NOMO-1 (cell line): ENCODE measurements around the gene TLX2.
"Not testable (repeated sequence)": the region's sequence is repeated elsewhere in the genome, so short reads cannot be mapped to it uniquely, and the experiment has no call there.

Source experiments
- DNase-seq, 2 experiments: peaks; one replicate each; lab custom pipeline; 2025; ENCODE audit not compliant: unreplicated experiment in 2 of 2; lab: John Stamatoyannopoulos, UW

TLX2 gene

DNA sequence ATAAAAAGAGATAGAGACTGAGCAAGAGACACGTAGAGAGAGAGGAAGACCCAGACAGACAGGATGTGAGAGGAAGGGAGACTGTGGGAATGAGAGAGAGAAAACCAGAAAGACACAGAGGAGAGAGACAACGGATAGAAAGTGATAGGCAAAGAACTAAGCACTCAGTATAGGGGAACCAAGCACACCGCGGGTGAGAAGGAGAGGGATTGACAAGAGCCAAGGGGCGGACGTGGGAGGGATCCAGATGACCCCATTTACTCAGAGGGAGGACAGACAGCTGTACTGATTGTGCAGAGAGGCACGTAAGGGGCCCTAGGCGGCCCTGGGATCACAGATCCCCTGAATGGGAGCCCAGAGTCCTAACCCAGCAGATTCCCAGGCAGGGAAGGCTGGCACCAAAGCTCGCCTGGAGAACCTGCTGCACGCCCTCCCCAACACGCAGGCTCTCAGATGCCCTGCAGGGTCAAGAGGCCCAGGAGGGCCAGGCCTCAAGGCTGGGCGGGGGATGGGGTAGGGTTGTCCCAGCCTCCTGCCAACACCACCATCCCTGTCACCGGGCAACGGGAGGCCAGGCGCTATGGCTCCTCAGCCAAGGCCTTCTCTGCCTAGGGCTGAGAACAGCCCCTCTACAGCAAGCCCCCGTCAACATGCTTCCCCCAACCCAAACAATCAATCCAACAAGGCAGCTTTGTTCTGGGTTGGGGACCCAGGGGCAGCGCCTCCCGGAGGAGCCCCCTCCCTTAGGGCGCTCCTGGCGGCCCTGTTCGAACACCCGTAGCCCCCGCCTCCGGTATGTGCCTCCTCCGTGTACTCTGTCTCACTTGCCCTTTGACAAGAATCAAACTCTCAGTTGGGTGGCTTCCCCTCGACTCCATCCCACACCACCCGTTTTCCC lies 38.9 kb downstream of the TLX2 start:
- no peak for DNase-seq

DNA sequence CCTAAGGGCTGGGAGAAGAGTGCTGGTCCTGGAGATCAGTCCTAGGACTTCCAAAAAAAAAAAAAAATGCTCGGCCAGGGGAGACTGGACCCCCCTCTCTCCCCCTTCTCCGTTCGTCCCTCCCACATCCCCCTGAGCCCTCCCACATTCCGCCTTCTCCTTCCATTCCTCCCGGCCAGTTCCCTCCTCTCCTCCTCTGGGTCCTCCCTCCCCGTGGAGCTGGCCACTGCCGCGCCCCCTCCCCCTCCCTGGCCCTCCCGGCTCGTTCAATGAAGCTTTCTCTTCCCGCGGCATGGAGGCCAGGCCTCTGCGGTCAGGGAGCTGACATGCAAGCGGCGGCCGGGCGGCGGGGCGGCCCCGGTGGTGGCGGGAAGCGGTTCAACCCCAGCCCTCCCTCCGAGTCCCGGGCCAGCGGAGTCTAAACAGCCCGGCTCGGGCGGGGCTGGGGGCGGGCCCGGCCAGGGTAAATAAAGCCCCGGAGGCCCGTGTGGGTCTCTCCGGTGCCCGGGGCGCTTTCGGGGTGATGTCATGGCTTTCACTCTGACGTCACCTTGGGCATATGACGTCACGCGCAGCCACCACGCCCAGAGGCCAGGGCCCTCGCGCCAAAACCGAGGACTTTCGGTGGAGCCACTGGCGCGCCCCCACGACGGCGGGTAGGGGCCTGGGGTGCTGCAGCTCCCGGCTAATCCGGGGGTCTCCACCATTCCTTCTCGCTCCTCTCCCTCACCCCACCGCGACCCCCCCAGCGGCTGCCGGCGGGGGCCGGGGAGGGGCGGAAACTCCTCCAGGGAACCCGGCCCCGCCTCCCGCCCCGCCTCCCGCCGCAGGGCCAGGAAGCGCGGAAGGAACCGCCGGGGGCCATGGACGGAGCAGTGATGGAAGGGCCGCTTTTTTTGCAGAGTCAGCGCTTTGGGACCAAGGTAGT lies 39.9 kb downstream of the TLX2 start, which contains the start of the genes DOK1 and LOXL3:
Gene DOK1 (plus strand): TSS at position 829 of the 928 bp plus-strand sequence. CDS start 35 bp downstream, at position 864.
Gene LOXL3 (minus strand): TSS at position 51 of the 928 bp plus-strand sequence. CDS start 1,308 bp downstream, outside the sequence.
- peak; percentile 65 to 79 for DNase-seq

DNA sequence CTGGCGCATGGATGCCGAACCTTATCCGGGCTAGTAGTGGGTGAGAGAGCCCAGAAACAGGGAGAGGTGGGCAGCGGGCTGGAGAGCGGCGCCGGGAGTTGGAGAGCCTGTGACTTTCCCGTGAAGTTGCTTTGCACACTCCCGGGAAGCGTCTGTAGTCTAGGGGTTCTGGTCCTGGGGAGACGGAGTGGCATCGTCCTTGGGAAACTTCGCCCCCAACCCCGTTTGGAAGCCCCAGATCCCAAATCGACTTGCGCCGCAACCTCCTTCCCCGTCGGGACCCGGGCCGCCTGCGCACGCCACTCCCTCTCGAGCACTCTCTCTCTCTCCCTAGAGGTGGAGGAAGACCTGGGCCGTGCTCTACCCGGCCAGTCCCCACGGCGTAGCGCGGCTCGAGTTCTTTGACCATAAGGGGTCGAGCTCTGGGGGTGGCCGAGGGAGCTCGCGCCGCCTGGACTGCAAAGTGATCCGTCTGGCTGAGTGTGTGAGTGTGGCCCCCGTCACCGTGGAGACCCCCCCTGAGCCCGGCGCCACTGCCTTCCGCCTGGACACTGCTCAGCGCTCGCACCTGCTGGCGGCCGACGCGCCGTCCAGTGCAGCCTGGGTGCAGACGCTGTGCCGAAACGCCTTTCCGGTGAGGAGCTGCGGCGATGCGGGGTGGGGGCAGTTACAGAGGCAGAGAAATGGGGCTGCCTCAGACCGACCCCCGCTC lies 40.7 kb downstream of the TLX2 start:
- peak; percentile 46 to 53 for DNase-seq

DNA sequence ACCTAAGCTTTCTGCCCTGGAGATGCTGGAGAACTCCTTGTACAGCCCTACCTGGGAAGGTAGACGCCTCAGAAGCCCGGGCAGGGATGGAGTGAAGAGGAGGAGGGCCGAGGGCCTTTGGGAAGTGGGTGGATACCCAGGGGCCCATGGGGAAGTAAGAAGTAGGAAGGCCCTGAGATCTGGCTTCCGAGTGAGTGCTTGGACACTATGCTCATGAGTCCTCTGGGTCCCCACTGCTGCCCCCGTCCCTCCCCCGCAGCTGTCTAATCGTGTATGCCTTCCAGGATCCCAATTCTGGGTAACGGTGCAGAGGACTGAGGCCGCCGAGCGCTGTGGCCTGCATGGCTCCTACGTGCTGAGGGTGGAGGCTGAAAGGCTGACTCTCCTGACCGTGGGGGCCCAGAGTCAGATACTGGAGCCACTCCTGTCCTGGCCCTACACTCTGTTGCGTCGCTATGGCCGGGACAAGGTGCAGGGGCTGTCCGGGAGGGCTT lies 41.4 kb downstream of the TLX2 start:
- DNase-seq, result peak; percentile 35 to 49

DNA sequence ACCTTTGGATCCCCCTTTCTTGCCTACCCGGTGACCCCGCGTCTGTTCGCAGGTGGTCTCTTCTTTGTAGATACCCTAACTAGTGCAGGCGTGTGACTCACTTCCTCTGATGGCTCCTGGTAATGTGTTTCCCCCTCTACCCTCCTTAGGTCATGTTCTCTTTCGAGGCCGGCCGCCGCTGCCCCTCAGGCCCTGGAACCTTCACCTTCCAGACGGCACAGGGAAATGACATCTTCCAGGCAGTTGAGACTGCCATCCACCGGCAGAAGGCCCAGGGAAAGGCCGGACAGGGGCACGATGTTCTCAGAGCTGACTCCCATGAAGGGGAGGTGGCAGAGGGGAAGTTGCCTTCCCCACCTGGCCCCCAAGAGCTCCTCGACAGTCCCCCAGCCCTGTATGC lies 41.9 kb downstream of the TLX2 start:
- DNase-seq, result no peak

DNA sequence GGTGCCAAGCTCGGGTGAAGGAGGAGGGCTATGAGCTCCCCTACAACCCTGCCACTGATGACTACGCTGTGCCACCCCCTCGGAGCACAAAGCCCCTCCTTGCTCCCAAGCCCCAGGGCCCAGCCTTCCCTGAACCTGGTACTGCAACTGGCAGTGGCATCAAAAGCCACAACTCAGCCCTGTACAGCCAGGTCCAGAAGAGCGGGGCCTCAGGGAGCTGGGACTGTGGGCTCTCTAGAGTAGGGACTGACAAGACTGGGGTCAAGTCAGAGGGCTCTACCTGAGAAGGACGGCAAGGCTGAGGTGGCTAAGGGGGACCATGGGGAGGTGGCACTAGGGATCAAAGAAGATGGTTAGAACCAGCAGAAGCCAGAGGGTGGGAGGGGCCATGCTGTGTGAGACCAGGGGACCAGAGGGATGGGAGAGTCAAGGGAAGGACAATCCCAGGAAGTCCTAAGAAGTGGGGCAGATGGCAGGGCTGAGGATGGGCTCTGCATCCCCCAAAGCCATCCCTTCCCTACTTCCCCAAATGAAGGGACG lies 42.7 kb downstream of the TLX2 start:
- DNase-seq, result no peak

DNA sequence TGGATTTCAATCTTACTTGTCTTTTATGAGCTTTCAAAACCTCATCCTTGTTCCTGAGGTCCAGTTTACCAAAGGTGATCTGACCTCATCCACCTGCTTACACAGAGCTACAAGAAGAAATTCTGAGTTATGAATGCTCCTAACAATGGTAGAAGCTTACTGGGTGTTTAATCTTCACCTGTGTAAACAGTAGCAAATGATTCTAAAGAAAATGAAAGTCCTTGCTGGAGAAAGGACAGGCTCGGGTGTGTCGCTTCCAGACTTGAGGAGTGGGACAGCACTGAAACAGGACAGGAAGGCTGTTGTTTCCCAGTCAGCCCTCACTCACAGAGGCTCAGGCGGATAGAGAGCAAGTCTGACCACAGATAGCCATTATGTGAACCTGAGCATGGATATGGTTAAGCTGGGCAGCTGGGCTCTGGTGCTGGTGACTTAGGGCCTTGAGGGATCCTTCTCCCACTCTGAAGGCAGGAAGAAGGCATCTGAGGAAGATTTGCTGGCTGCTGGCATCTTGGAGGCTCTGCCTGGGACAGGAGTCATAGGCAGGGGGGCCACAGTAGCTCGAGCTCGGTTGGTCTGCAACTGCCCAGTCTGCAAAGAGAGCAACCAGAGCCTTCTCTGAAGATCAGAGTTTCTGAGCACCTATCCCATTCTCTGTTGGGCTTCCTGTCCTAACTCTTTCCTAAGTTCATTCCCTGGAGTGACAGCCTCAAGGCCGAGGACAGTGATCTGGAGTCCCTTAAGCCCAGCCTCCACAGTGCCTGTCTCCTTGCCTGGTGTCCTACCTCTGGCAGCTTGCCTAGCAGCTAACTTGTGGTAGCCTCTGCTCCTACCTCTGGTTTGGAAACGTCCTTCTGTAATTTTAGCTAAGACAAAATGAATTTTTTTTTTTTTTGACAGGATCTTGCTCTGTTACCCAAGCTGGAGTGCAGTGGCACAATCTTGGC lies 44.3 kb downstream of the TLX2 start:
- no peak for DNase-seq

DNA sequence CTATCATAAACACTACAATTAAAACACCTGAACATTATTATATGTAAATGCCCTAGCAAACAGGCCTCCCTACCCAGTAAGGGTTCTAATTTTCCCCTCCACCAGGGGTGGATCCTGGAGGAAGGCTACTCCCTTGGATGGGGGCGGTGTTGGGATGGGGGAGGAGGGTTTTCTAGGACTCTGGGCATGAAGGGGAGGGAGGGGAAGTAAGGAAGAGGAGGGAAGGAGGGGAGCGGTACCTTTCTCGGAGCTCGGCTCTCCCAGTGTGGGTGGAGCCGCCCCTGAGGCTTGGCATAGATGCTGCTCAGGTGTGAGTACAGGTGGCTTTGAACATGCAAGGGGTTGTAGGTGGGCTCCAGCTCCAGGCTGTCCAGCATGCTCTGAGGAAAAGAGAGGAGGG lies 45.7 kb downstream of the TLX2 start:
- DNase-seq, result no peak

DNA sequence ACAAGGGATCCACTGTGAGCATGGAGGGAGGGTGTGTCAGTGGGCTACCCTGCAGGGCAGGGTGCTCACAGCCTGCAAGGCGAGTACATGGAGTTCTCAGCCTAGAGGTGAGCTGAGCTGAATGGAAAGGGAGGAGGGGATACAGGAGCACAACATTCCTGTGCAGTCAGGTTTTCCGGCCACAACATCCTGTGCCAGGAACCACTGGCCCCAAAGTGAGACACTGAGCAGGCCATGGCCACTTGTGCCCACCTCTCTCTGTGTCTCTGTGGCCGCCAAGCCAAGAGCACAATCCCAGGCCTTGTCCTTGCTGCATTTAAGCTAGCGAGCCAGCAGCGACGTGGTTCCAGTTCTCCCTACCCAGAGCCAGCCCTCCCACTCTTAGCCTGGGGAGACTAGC lies 46.3 kb downstream of the TLX2 start:
- DNase-seq, result no peak

DNA sequence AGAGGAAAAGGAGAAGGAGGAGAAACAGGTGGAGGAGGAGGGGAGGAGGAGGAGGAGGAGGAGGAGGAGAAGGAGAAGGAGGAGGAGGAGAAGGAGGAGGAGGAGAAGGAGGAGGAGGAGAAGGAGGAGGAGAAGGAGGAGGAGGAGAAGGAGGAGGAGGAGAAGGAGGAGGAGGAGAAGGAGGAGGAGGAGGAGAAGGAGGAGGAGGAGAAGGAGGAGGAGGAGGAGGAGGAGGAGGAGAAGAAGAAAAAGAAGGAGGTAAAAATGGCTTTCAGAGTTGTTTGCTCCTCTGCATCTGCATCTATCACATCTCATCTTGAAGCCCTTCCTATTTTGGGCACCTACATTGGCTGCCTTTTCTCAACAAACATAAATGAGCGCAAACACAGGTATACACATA lies 46.8 kb downstream of the TLX2 start:
- DNase-seq, result not testable (repeated sequence)

DNA sequence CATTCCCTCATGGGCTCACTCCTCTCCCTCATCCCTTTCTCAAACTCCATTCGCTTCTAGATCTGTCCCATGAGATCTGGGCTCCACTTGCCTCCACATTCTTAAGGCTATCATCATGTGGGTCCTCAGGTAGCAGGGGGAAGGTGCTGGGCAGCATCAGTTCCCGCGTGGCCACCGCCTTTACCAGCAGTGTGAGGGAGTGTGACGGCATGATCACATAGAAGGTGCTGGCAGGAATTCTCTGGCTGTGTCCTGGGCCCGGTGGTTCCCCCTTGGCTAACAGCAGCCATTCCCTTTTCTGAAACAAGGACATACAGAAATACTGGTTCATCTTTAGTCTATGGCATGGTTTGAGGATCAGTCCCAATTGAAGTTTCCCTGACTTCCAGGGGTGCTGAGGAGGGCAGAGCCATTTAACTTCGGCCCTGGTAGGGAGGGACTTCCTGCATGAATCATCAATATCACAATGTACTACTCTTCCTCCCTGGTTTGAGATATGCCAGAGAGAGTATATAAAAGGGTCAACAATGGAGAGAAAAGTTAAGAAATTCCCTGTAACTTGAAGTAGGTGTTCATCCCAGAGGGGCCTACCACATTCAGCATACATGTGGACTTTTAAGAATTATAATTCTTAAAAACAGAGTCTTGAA lies 48.0 kb downstream of the TLX2 start:
- no peak for DNase-seq

DNA sequence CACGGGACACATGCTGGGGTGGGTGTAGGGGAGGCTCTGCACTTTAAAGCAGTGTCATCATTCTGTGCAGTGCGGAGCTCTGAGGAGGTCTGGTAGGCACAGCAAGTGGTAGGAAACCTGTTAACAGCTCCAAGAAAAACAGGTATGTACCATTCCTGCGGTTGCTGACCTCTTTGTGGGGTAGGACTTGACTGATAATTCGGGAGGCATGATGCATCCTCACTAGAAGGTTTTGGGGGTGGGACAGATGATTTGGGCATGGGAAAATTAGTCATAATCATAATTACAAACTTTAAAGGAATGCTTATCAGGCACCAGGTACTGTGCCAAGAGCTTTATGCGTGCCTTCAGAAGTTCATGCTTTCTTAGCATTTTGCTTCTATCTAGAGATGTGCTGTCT lies 50.0 kb downstream of the TLX2 start:
- no peak for DNase-seq

DNA sequence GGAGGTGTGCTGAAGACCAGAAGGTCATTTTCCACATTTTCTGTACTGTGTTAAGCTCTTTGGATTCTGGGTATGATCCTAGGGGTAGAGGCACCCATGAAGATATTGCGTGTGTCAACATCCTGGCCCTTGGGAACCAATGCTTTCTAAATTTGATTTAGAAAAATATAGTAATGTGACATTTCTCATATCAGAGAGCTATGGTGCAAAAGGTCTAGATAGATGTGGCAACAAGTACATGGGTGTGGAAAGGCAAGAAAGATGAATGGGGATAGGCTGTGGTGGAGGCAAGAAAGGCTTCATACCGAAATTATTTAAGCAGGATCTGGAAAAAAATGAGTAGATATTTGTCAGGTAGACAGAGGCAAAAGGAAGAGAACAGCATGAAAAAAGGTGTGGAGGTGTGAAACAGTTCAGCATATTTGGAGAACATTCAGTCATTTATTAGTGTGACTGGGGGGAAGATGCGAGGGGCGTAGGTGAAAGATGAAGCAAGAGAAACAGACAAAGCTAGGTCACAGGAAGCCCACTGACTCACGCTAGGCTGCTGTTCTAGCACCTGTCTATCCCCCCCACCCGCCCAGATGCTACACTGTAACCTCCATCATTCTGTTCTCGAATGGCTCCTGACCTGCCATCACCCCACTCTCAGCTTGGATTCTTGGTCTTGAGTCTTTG lies 52.0 kb downstream of the TLX2 start:
- DNase-seq, result no peak

DNA sequence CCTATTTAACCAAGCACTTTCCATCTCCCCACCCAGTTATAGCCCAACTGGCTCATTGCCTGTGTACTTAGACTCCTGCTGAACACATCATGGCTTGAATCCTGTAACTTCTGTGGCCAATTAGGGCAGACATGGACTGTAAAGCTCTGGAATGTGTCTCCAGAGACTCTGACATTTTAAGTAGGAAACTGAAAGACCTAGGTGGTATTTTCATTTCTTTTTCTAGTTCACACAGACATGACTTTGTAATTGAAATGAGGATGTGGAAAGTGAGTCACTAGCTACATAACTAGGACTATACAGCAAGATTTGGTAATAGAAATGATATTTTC lies 52.5 kb downstream of the TLX2 start:
- DNase-seq, result peak in 1 of 2 experiments; percentile 60
